Measurements from ENCODE around the gene NT5C1A.
A peak's percentile ranks its signal among the peaks of the same experiment; 100 is the strongest.

The NT5C1A gene

DNA sequence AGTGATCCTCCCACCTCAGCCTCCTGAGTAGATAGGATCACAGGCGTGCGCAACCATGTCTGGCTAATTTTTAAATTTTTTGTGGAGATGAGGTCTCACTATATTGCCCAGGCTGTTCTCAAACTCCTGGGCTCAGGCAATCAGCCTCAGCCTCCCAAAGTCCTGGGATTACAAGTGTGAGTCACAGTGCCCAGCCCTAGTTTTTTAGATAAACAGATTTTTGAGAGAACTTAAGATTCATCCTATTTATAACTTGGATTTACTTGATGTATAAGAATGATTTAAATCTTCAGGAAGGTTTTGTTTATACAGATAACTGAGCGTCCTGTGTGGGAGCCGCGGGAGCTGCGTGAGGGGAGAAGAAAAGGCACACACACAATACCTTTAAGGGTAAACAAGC is 58.7 kb downstream of the NT5C1A start:
- DNase-seq (ENCODE audit: low read depth in 4 of 4, low spot score in 1 of 4), result no peak

DNA sequence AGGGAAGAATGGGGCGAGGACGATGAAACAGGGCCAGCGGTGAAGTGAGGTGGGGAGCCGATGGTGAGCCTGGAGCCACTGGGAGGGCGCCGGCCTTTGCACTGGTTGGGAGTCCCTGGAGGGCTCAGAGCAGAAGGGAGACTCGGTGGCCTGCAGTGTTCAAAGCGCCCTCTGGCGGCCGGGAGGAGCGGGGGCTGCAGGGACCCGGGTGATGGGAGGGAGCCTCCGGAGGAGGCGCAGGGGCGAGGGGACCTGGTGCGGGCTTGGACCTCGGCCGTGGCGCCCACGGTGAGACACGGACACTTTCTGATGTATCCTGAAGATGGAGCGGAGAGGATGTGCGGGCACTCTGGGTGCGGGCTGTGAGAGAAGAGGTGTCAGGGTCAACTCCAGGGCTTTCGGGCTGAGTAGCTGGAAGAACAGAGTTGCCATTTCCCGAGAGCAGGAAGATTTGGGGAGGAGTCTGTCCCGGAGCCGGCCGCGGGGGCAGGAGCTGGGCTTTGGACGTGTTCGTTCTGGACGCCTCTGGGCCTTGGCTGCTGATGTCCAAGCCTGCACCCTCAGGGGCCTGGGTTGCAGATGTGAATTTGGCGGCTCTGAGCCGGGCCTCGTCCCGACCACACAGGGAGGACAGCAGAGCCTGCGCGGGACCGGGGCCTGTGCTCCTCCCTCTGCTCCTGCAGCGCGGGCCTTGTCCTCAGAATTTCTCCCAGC is 62.1 kb downstream of the NT5C1A start:
- peak; percentile 50 to 72 (median 70) for DNase-seq (ENCODE audit: low read depth in 4 of 4, low spot score in 1 of 4)
